Lower lobe of right lung (tissue), 2 donors: ENCODE data around the gene FRMD4A. TPM values are rescaled to one million over a fixed set of nuclear protein-coding genes. Genes with fewer than 3 reads are reported as not detected.

ENCODE experiments used
- ATAC-seq, 2 donors: fragments of 200-7000 bp; cut with Tn5 transposase; one replicate each; pipeline ENCODE4 v1.9.1; 2020 to 2022; ENCODE audit warnings: mild to moderate bottlenecking in 2 of 2, moderate library complexity in 2 of 2
- DNase-seq: peaks from one replicate; pipeline ENCODE4 v3.0.0-alpha.2; 2020
- H3K27ac ChIP-seq: fragments of 200-600 bp; one replicate; pipeline ENCODE4 v1.8.0; 2022
- H3K27me3 ChIP-seq: fragments of 200-600 bp; one replicate; pipeline ENCODE4 v1.8.0; 2022; ENCODE audit warnings: low read depth
- H3K36me3 ChIP-seq: fragments of 200-600 bp; one replicate; pipeline ENCODE4 v1.8.0; 2022; ENCODE audit warnings: mild to moderate bottlenecking
- H3K4me1 ChIP-seq: fragments of 200-600 bp; one replicate; pipeline ENCODE4 v1.8.0; 2022
- H3K4me3 ChIP-seq: fragments of 200-600 bp; one replicate; pipeline ENCODE4 v1.8.0; 2022; ENCODE audit warnings: mild to moderate bottlenecking
- H3K9me3 ChIP-seq: fragments of 200-600 bp; one replicate; pipeline ENCODE4 v1.8.0; 2022
- intact Hi-C: fragments of 100-400 bp; cut with DNase I; formaldehyde crosslinking; loops from one replicate; pipeline ENCODE4 v1.11.0; 2022
- total RNA-seq: library from RNA; stranded (reverse); fragmentation: NEBNext Ultra II Directional; extraction: Animal tissue kit (Norgen Biotek cat#: 25700); gene quantifications from one replicate; pipeline ENCODE4 v1.2.1, GENCODE V29; 2021
- TF ChIP-seq, protein P1 (sequence below): fragments of 200-600 bp; IDR thresholded peaks from one replicate; pipeline ENCODE4 v1.8.0; 2022; ENCODE audit warnings: antibody characterized with exemption, mild to moderate bottlenecking
- donor health status: DM: no; HTN: yes; CAD: no; lungs with severe emphysema.

Gene FRMD4A
- total RNA-seq, 1 donor from 2014 or later: 64.8 TPM

GRCh38 chr10:14116021-14116420, 214.7 kb downstream of the FRMD4A start:
- no peaks in the 10 kb centered on the region for H3K4me1 ChIP-seq
- intact Hi-C loops: no loop called here
- H3K4me3 ChIP-seq: no peak overlapping the region
- no peak overlapping the region for H3K27ac ChIP-seq
- no peaks in the 10 kb centered on the region for H3K36me3 ChIP-seq
- ATAC-seq (no peak), DNase-seq (no peak)
- no peaks in the 10 kb centered on the region for H3K27me3 ChIP-seq
- no peaks in the 10 kb centered on the region for H3K9me3 ChIP-seq
- TF ChIP-seq, protein P1, sequence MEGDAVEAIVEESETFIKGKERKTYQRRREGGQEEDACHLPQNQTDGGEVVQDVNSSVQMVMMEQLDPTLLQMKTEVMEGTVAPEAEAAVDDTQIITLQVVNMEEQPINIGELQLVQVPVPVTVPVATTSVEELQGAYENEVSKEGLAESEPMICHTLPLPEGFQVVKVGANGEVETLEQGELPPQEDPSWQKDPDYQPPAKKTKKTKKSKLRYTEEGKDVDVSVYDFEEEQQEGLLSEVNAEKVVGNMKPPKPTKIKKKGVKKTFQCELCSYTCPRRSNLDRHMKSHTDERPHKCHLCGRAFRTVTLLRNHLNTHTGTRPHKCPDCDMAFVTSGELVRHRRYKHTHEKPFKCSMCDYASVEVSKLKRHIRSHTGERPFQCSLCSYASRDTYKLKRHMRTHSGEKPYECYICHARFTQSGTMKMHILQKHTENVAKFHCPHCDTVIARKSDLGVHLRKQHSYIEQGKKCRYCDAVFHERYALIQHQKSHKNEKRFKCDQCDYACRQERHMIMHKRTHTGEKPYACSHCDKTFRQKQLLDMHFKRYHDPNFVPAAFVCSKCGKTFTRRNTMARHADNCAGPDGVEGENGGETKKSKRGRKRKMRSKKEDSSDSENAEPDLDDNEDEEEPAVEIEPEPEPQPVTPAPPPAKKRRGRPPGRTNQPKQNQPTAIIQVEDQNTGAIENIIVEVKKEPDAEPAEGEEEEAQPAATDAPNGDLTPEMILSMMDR: no peak

- ATAC-seq (no peak), DNase-seq (no peak)
- H3K4me1 ChIP-seq: no peaks in the 10 kb centered on the region
- no peak overlapping the region for H3K27ac ChIP-seq
- TF ChIP-seq, protein P1: no peak
- no peak overlapping the region for H3K4me3 ChIP-seq
- H3K9me3 ChIP-seq: no peaks in the 10 kb centered on the region
- intact Hi-C loops: no loop called here
- H3K36me3 ChIP-seq: no peaks in the 10 kb centered on the region
- H3K27me3 ChIP-seq: no peaks in the 10 kb centered on the region
These were observed 215.9 kb downstream of the FRMD4A start for GRCh38 chr10:14114791-14115190.

GRCh38 chr10:14112056-14112455, 218.7 kb downstream of the FRMD4A start:
- H3K36me3 ChIP-seq: no peaks in the 10 kb centered on the region
- H3K27ac ChIP-seq: no peak overlapping the region
- DNase-seq (no peak), ATAC-seq (no peak)
- intact Hi-C loops: no loop called here
- H3K4me1 ChIP-seq: no peaks in the 10 kb centered on the region
- H3K4me3 ChIP-seq: no peak overlapping the region
- H3K9me3 ChIP-seq: no peaks in the 10 kb centered on the region
- no peaks in the 10 kb centered on the region for H3K27me3 ChIP-seq
- TF ChIP-seq, protein P1: no peak

DNA sequence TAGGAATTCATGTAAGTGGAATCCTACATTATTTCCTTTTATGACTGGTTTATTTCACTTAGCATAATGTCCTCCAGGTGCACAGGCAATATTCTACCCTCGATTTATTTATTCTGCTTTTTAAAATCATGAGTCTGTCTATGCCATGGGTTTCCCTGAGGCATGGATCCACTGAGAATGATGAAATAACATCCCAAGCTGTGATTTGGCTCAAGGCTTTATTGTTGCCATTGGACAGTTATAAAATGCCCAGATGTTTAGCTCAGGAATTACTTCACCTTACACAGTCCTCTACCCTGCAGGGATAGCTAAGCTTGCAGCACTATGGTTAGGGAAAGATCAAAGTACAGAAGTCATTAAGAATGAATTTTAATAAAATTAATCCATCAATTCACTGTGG, 219.5 kb downstream of the FRMD4A start:
- TF ChIP-seq, protein P1: no peak
- ATAC-seq (no peak), DNase-seq (no peak)
- no peaks in the 10 kb centered on the region for H3K36me3 ChIP-seq
- no peaks in the 10 kb centered on the region for H3K9me3 ChIP-seq
- no peak overlapping the region for H3K4me3 ChIP-seq
- intact Hi-C loops: no loop called here
- no peaks in the 10 kb centered on the region for H3K27me3 ChIP-seq
- H3K27ac ChIP-seq: no peak overlapping the region
- H3K4me1 ChIP-seq: no peaks in the 10 kb centered on the region

GRCh38 chr10:14106828-14107227, 223.9 kb downstream of the FRMD4A start:
- intact Hi-C loops: no loop called here
- H3K4me3 ChIP-seq: no peak overlapping the region
- TF ChIP-seq, protein P1: no peak
- no peak for DNase-seq
- no peak overlapping the region for H3K27ac ChIP-seq
- no peaks in the 10 kb centered on the region for H3K9me3 ChIP-seq
- no peaks in the 10 kb centered on the region for H3K36me3 ChIP-seq
- H3K4me1 ChIP-seq: no peaks in the 10 kb centered on the region
- ATAC-seq: no peak
- no peaks in the 10 kb centered on the region for H3K27me3 ChIP-seq

- intact Hi-C loops: no loop called here
- H3K4me1 ChIP-seq: no peaks in the 10 kb centered on the region
- no peak overlapping the region for H3K27ac ChIP-seq
- no peaks in the 10 kb centered on the region for H3K36me3 ChIP-seq
- no peaks in the 10 kb centered on the region for H3K9me3 ChIP-seq
- no peaks in the 10 kb centered on the region for H3K27me3 ChIP-seq
- DNase-seq: no peak
- H3K4me3 ChIP-seq: no peak overlapping the region
- no peak for ATAC-seq
- TF ChIP-seq, protein P1: no peak
These were observed 228.7 kb downstream of the FRMD4A start for GRCh38 chr10:14102056-14102455.
